BLaER1 (cell line): ENCODE data around the gene SMYD4.
"Not testable (repeated sequence)": the region's sequence is repeated elsewhere in the genome, so short reads cannot be mapped to it uniquely, and the experiment has no call there.

Source experiments
- H3K27ac ChIP-seq: shearing (Covaris generic); formaldehyde crosslinking; 2 replicates; pipeline ENCODE4 v1.8.1; 2022
- H3K27me3 ChIP-seq: shearing (Covaris generic); formaldehyde crosslinking; 2 replicates; pipeline ENCODE4 v1.8.1; 2022
- H3K36me3 ChIP-seq: shearing (Covaris generic); formaldehyde crosslinking; 2 replicates; pipeline ENCODE4 v1.8.1; 2022
- H3K4me1 ChIP-seq: shearing (Covaris generic); formaldehyde crosslinking; 2 replicates; pipeline ENCODE4 v1.8.1; 2022
- H3K4me2 ChIP-seq: shearing (Covaris generic); formaldehyde crosslinking; 2 replicates; pipeline ENCODE4 v1.8.1; 2022
- H3K4me3 ChIP-seq: shearing (Covaris generic); formaldehyde crosslinking; 2 replicates; pipeline ENCODE4 v1.8.1; 2022
- H3K9ac ChIP-seq: shearing (Covaris generic); formaldehyde crosslinking; 2 replicates; pipeline ENCODE4 v1.8.1; 2022
- H3K9me3 ChIP-seq: shearing (Covaris generic); formaldehyde crosslinking; 2 replicates; pipeline ENCODE4 v1.8.1; 2022
- H4K20me1 ChIP-seq: shearing (Covaris generic); formaldehyde crosslinking; 2 replicates; pipeline ENCODE4 v1.8.1; 2022
- Cebpa-rat ChIP-seq: shearing (Covaris generic); IDR thresholded peaks from 2 replicates; pipeline ENCODE4 v1.8.1; 2022

Gene SMYD4

GRCh38 chr17:1800712-1801111 lies 29.0 kb downstream of the SMYD4 start:
- TF ChIP-seq Cebpa-rat: no peak
- Histone ChIP-seq H3K4me1 (peaks cover 33% of the 10 kb centered on the region), H3K4me2 (no peak overlapping the region), H3K27me3 (no peaks in the 10 kb centered on the region), H3K9me3 (no peaks in the 10 kb centered on the region), H4K20me1 (no peaks in the 10 kb centered on the region), H3K36me3 (peaks cover 69% of the 10 kb centered on the region), H3K9ac (no peak overlapping the region), H3K4me3 (no peak overlapping the region), H3K27ac (no peak overlapping the region)

GRCh38 chr17:1800240-1800639 lies 29.5 kb downstream of the SMYD4 start:
- peaks cover 68% of the 10 kb centered on the region for H3K36me3 ChIP-seq
- no peaks in the 10 kb centered on the region for H3K9me3 ChIP-seq
- H3K9ac ChIP-seq: 0 out of 2 replicates have a peak overlapping the region, but pooled peaks have one; percentile 19
- no peak overlapping the region for H3K4me3 ChIP-seq
- no peak overlapping the region for H3K27ac ChIP-seq
- no peaks in the 10 kb centered on the region for H3K27me3 ChIP-seq
- peaks cover 33% of the 10 kb centered on the region for H3K4me1 ChIP-seq
- no peaks in the 10 kb centered on the region for H4K20me1 ChIP-seq
- no peak for TF ChIP-seq Cebpa-rat
- H3K4me2 ChIP-seq: no peak overlapping the region

- H3K9me3 ChIP-seq, H3K27me3 ChIP-seq, H3K9ac ChIP-seq, H4K20me1 ChIP-seq, H3K27ac ChIP-seq, H3K4me3 ChIP-seq: not testable (repeated sequence)
- Histone ChIP-seq H3K4me1 (peaks cover 36% of the 10 kb centered on the region), H3K4me2 (peak overlapping the region; percentile 59), H3K36me3 (peaks cover 51% of the 10 kb centered on the region)
These were observed 31.9 kb downstream of the SMYD4 start for GRCh38 chr17:1797846-1798245.

- TF ChIP-seq Cebpa-rat: no peak
- Histone ChIP-seq H3K27ac (no peak overlapping the region), H3K4me2 (peak overlapping the region; percentile 59), H4K20me1 (no peaks in the 10 kb centered on the region), H3K9me3 (no peaks in the 10 kb centered on the region), H3K27me3 (no peaks in the 10 kb centered on the region), H3K4me3 (no peak overlapping the region), H3K9ac (no peak overlapping the region; the same call in 1 of the 2 replicates), H3K36me3 (peaks cover 53% of the 10 kb centered on the region), H3K4me1 (peaks cover 38% of the 10 kb centered on the region)
These were observed 32.4 kb downstream of the SMYD4 start for GRCh38 chr17:1797323-1797722.

GRCh38 chr17:1796800-1797199 lies 32.9 kb downstream of the SMYD4 start:
- H3K36me3 ChIP-seq: peaks cover 50% of the 10 kb centered on the region
- no peaks in the 10 kb centered on the region for H3K9me3 ChIP-seq
- no peak for TF ChIP-seq Cebpa-rat
- H3K4me1 ChIP-seq: peaks cover 43% of the 10 kb centered on the region
- H3K9ac ChIP-seq: peak overlapping the region; percentile 49; the same call in 1 of the 2 replicates
- H3K4me3 ChIP-seq: no peak overlapping the region
- no peaks in the 10 kb centered on the region for H3K27me3 ChIP-seq
- no peak overlapping the region for H3K27ac ChIP-seq
- no peaks in the 10 kb centered on the region for H4K20me1 ChIP-seq
- H3K4me2 ChIP-seq: peak overlapping the region; percentile 59

GRCh38 chr17:1793447-1793806 lies 36.3 kb downstream of the SMYD4 start:
- TF ChIP-seq Cebpa-rat: no peak

GRCh38 chr17:1792495-1793446 lies 36.9 kb downstream of the SMYD4 start:
- Histone ChIP-seq H3K27me3 (no peaks in the 10 kb centered on the region), H3K4me3 (no peak overlapping the region), H3K4me1 (peaks cover 47% of the 10 kb centered on the region), H3K27ac (no peak overlapping the region), H4K20me1 (no peaks in the 10 kb centered on the region), H3K36me3 (peaks cover 22% of the 10 kb centered on the region; the same call in 1 of the 2 replicates), H3K9ac (no peak overlapping the region), H3K9me3 (no peaks in the 10 kb centered on the region), H3K4me2 (peak overlapping the region; percentile 49)
- TF ChIP-seq Cebpa-rat: no peak

More at GRCh38 chr17:1793447-1793806, 36.3 kb downstream of the SMYD4 start:
- H3K27ac ChIP-seq: no peak overlapping the region
- H3K27me3 ChIP-seq: no peaks in the 10 kb centered on the region
- H3K4me3 ChIP-seq: no peak overlapping the region
- peaks cover 52% of the 10 kb centered on the region for H3K4me1 ChIP-seq
- H3K4me2 ChIP-seq: peak overlapping the region; percentile 49
- H3K9ac ChIP-seq: no peak overlapping the region
- no peaks in the 10 kb centered on the region for H3K9me3 ChIP-seq
- H3K36me3 ChIP-seq: peaks cover 21% of the 10 kb centered on the region
- no peaks in the 10 kb centered on the region for H4K20me1 ChIP-seq

- Histone ChIP-seq H3K36me3 (peaks cover 41% of the 10 kb centered on the region), H3K4me2 (peak overlapping the region; percentile 9; the same call in 1 of the 2 replicates), H3K27me3 (no peaks in the 10 kb centered on the region)
These were observed 39.8 kb downstream of the SMYD4 start for GRCh38 chr17:1789936-1790335.

GRCh38 chr17:1787301-1787902 lies 42.3 kb downstream of the SMYD4 start:
- Histone ChIP-seq H3K36me3 (peaks cover 44% of the 10 kb centered on the region), H3K9me3 (no peaks in the 10 kb centered on the region), H3K4me2 (no peak overlapping the region), H4K20me1 (no peaks in the 10 kb centered on the region), H3K4me3 (no peak overlapping the region), H3K27ac (no peak overlapping the region), H3K27me3 (no peaks in the 10 kb centered on the region), H3K4me1 (peaks cover 36% of the 10 kb centered on the region), H3K9ac (no peak overlapping the region)
- TF ChIP-seq Cebpa-rat: no peak

More at GRCh38 chr17:1789936-1790335, 39.8 kb downstream of the SMYD4 start:
- no peak overlapping the region for H3K9ac ChIP-seq
- peaks cover 29% of the 10 kb centered on the region for H3K4me1 ChIP-seq
- H3K27ac ChIP-seq: no peak overlapping the region
- H3K9me3 ChIP-seq: no peaks in the 10 kb centered on the region
- no peak overlapping the region for H3K4me3 ChIP-seq
- TF ChIP-seq Cebpa-rat: no peak
- no peaks in the 10 kb centered on the region for H4K20me1 ChIP-seq

GRCh38 chr17:1786708-1787107 lies 43.0 kb downstream of the SMYD4 start:
- peaks cover 36% of the 10 kb centered on the region for H3K4me1 ChIP-seq
- H3K4me2 ChIP-seq: no peak overlapping the region
- no peak for TF ChIP-seq Cebpa-rat
- no peaks in the 10 kb centered on the region for H3K27me3 ChIP-seq
- H3K4me3 ChIP-seq: no peak overlapping the region
- H3K27ac ChIP-seq: no peak overlapping the region
- H3K9ac ChIP-seq: no peak overlapping the region
- H4K20me1 ChIP-seq: no peaks in the 10 kb centered on the region
- no peaks in the 10 kb centered on the region for H3K9me3 ChIP-seq
- H3K36me3 ChIP-seq: peaks cover 42% of the 10 kb centered on the region
